ENCODE measurements around the gene TAX1BP1.

GRCh38 chr7:27804139-27804538 lies 64.2 kb downstream of the TAX1BP1 start:
- TF ChIP-seq CTCF (IDR thresholded peaks at IDR 0.05), result no peak
- TF ChIP-seq POLR2A (IDR thresholded peaks at IDR 0.05), result no peak
